VCaP (cell line): ENCODE measurements around the gene VOPP1.

Experiments used
- H3K27ac ChIP-seq: fragments of 450-650 bp; 2 replicates; pipeline ENCODE4 v1.5.1; 2017
- TF ChIP-seq, protein P1 (sequence below): fragments of 450-650 bp; conservative IDR thresholded peaks from 2 replicates; pipeline ENCODE4 v1.5.1; 2017; ENCODE audit warnings: mild to moderate bottlenecking, moderate library complexity

VOPP1 gene

DNA sequence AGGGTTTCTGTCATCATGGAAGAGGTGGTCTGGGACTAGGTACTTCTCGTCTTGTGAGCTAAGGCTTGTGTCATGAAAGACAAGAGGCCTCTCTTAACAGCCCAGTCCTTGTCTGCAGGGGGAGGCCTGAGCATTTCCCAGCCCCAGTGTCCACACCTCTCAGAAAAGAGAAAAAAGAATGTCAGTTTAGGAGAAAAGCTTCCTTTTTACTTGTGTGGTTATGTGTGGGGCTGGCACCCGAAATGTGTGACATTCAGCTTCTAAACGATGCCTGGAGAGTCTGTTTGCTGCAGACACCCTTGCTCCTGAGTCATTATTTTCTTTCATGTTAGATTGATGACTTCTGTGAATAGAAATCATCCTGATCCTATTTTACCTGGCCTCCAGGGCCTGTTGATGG lies 139.8 kb downstream of the VOPP1 start:
- peak overlapping the region; percentile 89 for H3K27ac ChIP-seq
- TF ChIP-seq, protein P1, sequence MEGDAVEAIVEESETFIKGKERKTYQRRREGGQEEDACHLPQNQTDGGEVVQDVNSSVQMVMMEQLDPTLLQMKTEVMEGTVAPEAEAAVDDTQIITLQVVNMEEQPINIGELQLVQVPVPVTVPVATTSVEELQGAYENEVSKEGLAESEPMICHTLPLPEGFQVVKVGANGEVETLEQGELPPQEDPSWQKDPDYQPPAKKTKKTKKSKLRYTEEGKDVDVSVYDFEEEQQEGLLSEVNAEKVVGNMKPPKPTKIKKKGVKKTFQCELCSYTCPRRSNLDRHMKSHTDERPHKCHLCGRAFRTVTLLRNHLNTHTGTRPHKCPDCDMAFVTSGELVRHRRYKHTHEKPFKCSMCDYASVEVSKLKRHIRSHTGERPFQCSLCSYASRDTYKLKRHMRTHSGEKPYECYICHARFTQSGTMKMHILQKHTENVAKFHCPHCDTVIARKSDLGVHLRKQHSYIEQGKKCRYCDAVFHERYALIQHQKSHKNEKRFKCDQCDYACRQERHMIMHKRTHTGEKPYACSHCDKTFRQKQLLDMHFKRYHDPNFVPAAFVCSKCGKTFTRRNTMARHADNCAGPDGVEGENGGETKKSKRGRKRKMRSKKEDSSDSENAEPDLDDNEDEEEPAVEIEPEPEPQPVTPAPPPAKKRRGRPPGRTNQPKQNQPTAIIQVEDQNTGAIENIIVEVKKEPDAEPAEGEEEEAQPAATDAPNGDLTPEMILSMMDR, result no peak

DNA sequence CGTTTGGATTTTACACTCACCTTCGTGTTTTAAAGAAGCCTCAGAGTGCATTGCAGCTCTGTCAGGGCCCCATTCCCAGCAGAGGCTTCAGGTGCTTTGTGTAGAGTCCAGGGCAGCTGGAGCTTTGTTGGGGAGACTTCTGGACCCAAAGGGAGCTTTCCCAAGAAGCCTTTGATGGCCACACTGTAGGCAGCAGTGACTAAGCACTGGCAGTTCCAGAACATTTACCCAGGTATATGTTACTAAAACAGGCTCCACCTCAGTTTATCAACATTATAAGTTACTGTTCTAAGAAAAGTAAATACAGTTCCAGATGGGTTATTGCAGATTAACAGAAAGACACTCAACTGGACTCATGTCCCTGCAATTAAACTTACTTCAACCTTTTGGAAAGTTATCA lies 140.4 kb downstream of the VOPP1 start:
- H3K27ac ChIP-seq, result peak overlapping the region; percentile 89
- TF ChIP-seq, protein P1, result no peak

DNA sequence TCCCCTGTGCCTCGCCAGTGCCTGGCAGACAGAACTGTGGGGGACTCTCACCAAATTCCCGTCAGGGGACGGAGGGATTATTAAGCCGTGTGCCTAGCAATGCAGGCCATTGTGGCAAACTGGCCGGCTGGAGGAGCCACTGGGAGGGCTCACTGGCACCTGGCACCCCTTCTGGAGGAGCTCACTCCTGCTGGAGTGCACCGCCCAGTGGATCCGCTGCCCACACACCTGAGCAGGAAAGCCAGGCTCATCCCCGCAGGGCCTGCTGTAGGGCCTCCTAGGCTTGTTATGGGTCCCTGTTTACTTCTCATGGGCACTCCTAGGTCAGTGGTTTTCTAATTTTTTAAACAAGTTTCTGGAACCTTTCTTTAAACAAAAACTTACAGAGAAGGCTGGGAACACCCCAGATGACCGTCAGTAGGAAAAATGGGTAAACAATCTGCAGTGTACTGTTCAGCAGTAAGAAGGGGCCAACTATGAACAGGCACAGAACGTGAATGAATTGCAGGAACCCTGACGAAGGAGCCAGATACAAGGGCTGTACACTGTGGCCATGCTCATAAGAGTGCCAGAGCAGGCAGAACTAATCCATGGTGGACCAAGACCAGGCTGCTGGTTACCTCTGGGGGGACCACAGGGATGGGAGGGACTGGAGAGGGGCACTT lies 142.3 kb downstream of the VOPP1 start:
- peak overlapping the region; percentile 89 for H3K27ac ChIP-seq
- TF ChIP-seq, protein P1, result no peak

DNA sequence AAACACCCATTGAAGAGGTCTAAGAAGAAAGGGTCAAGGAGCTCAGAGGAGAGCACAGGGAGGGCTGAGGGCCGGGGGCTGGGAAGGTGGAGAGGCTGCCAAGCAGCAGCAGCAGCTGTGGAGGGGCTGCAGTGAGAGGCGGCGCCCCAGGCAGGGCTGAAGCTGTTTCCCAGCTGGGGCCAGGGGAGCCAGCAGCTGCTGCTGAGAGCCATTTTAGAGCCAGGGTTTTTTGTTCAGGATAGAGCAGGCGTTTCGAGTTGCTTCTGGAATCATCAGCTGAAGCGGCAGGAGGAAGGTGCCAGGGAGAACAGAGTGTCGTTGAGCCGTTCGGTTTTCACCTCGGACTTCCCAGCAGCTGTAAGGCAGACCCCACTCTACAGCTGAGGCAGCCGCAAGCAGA lies 144.5 kb downstream of the VOPP1 start:
- TF ChIP-seq, protein P1, result no peak
- no peak overlapping the region for H3K27ac ChIP-seq

DNA sequence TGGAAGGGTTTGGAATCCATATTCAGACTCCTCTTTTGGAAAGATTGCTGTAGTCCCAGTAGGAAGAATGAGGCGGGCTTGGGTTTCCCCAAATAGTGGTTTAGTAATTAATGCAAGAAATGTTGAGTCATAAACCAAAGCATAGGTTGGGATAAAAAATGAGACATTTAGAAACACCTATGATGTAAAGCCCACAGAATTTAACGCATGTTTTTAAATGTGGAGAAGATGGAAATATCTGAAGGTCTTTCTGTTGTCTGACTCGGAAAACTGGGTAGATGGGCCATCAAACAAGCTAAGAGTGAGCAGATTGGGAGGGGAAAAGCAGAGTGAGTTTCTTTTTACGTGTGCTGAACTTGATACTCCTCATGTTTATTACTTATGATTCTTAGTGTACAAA lies 145.0 kb downstream of the VOPP1 start:
- TF ChIP-seq, protein P1, result no peak

DNA sequence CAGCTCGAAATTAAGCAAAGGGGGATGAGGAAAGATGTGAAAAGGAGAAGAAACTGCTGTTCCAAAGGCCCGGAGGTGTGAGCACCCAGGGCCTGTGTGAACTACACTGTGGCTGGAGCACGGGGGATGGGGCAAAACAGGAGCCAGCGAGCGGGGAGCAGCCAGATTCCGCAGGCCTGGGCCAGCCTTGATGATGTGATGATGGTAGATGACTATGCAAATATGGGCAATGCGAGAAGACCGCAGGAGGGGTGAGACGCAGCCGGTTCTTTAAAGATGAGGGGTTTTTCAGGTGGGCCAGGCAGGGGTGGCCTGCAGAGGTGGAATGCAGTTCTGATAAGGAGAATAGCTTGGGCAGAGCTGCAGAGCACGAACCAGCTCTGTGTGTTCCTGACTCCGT lies 145.6 kb downstream of the VOPP1 start:
- no peak overlapping the region for H3K27ac ChIP-seq
- TF ChIP-seq, protein P1, result no peak

More for the DNA sequence above, 145.0 kb downstream of the VOPP1 start:
- H3K27ac ChIP-seq, result no peak overlapping the region

DNA sequence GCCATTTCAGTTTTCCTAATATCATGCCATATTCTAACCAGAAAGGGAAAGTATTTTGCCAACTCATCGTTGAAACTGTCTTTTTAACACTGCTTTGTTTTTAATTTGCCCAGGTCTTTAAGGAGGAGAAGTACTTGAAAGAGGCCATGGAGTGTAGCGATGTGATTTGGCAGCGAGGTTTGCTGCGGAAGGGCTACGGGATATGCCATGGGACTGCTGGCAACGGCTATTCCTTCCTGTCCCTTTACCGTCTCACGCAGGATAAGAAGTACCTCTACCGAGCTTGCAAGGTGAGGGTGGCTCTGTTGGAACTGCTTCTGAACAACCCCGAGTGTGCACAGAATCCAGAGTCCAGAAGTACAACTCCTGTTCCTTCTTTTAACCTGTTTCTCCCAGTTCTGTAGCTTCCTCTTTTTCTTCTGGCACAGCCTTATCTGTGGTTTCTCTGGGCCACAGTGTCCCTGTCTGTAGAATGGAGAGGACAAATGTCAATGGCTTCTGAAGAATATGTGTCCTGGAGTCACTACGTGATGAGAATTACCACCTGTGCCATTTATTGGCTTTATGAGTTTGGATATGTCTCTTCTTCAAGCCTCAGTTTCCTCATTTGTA lies 147.1 kb downstream of the VOPP1 start:
- TF ChIP-seq, protein P1, result no peak
- no peak overlapping the region for H3K27ac ChIP-seq
